NK-92 (cell line): ENCODE data around the gene ARL4A.
"Not testable (repeated sequence)": the region's sequence is repeated elsewhere in the genome, so short reads cannot be mapped to it uniquely, and the experiment has no call there.

Experiments used
- DNase-seq: peaks from one replicate; lab custom pipeline; 2025; ENCODE audit not compliant: unreplicated experiment; lab: John Stamatoyannopoulos, UW

The ARL4A gene, protein sequence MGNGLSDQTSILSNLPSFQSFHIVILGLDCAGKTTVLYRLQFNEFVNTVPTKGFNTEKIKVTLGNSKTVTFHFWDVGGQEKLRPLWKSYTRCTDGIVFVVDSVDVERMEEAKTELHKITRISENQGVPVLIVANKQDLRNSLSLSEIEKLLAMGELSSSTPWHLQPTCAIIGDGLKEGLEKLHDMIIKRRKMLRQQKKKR

DNA sequence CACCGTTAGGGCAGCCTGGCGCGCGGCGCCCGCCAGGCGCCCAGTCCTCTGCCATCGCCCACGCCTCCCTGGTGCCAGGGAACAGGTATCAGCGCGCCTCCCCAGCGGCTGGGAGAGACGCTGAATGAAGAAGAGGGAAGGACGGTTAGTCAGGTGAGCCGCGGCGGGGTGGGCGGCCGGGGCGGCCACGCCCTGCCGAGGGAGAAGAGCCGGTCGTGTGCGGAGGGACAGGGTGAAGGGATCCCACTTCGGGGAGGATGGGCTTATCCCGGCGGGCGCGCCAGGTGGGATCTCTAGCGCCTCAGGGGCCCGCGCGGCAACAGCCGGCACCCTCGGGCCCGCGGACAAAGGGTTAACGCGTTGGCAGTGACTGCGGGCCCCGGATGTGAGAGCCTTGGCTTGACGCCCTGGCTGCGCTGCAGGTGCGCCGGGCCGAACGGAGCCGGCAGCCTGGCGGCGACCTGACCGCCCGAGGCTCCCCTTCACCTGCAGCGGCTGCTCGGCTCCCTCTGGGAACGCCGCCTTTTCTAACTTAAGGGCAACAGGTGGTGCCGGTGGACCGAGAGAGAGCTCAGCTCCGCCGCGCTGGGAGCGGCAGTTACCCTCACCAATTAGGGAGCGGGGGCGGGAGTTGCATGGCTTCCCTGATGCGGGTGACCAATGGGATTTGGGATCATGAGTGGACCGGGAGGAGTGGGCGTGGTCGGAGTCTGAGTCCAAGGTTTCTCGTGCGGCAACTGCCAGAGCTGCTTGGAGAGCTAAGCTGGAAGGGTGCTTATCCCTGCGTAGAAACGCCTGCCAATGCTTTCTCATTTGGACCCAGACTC lies at the start of gene ARL4A:
ARL4A (plus strand) TSS at position 743 of the 827 bp plus-strand sequence. CDS start 622 bp downstream, outside the sequence.
- DNase-seq = peak; percentile 16

DNA sequence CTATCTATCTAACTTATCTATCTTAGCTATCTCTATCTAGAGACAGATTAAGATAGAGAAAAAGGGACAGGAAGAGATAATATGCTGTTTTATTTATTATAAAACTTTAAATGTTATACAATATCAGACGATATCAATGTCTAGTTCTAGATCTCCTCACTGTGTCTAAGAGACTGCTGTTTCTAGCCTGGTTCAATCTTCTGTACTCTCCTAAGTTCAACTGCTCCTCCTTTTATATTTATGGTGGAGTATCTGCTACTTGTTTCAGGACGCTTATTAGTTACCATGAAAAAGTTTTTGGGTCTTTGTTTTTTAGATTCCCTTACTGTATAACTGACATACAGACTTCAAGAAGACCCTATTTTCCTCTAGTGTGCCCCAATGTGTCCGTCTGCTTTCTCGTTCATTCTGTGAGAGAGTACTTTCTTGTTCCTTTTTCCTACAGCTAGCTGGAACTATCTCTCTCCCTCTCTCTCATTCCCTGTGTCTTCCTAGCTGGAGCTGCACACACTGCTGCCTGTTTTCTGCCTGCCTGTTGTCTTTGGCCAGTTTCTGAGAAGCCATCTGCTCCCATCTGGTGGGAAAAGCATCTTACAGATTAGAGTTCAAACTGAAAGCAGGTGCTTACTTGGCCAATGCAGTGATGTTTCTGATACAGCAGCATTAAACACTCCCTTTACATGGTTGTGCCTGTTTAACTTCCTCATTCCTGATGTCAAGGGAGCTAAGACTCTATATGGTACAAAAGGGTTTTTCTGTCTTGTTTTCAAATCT lies 49.4 kb upstream of the ARL4A start:
- no peak for DNase-seq

DNA sequence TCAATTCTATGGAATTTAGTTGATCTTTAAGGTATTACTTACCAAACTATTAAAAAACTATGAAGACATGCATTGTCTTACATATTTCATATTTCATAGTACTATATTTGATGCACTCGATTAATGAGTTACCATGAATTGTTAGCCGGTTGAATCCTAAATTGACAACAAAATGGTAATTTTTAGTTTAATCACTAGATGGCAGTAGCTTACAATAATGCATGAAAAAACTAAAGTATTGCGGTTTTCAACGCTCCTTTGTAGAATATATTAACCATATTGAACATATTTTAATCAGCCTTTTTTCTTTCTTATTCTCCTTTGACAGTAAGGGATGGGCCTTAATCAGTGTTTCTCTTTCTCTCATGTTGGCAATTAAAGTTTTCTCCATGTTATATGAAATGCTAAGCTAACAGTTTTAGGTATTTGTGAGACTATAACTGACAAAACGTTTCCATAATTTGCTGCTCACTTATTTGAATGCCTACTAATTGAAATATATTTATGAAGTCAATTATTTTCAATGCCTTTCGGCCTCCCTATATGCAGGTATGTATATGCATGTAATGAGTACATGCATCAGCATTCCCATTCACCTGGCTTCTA lies 48.5 kb upstream of the ARL4A start:
- DNase-seq = no peak

DNA sequence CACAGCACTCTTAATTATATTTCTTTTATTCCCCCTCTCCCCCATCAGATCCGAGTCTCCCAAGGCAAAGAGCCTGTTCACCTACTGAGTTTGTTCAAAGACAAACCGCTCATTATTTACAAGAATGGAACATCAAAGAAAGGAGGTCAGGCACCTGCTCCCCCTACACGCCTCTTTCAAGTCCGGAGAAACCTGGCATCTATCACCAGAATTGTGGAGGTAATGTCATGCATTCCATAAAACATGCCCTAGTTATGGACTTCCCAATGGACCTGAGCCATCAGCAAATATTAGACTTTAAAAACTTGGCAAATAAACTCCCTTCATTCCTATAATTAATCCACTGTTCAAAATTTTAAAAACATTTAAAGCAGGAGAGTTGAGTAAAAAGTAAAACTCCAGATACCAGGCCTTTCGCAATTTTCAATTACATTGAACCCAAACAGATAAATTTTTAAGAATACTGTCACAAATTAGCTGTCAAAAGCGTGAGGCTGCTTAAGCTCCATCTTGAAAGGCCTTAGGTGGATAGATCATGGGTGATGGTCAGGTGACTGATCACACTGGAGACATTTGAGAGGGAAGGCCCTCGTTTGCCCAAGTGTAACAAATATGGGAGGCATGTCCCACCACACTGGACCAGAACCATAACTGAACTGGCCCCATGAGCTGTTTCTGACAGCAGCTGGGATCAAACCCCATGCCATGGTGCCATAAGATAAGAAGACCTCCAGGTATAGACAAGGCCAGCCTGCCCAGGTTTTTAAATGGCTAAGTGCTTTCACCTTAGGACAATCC lies 46.9 kb upstream of the ARL4A start:
- no peak for DNase-seq

DNA sequence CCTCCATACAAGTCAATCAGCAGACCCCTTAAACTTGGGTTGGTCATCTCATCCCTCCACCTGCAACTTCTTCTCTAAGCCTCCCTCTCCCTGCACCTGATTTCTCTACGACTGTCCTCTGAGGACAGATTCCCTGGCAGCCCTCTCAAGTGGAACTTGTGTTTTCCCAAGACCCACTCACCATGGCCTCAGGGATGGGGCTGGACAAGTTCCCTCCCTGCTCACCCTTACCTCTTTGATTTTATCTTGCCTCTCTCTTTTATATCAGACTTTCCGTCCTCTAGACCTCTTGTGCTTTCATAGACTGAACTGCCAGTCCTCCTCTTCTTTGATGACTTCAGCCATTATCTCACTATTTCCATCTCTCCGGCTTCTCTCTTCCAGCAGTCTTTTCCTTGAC lies 46.2 kb upstream of the ARL4A start:
- DNase-seq = no peak

DNA sequence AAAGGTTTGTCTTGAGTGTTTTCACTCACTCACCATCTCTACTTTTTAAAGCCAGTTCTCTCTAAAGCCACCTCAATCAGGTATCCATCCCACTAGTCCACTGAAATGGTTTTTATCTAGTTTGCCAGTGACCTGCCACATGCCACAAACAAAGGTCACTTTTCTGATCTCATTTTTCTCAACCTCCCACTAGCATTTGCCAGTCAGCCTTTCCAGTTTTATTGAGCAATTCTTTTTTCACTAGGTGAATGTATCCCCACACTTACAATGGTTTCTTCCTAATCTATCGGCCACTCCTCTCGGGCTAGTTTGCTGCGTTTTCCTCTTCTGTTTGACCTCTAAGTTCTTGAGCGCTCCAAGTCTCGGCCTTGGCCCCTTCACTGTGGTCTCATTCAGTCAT lies 44.9 kb upstream of the ARL4A start:
- DNase-seq = no peak

DNA sequence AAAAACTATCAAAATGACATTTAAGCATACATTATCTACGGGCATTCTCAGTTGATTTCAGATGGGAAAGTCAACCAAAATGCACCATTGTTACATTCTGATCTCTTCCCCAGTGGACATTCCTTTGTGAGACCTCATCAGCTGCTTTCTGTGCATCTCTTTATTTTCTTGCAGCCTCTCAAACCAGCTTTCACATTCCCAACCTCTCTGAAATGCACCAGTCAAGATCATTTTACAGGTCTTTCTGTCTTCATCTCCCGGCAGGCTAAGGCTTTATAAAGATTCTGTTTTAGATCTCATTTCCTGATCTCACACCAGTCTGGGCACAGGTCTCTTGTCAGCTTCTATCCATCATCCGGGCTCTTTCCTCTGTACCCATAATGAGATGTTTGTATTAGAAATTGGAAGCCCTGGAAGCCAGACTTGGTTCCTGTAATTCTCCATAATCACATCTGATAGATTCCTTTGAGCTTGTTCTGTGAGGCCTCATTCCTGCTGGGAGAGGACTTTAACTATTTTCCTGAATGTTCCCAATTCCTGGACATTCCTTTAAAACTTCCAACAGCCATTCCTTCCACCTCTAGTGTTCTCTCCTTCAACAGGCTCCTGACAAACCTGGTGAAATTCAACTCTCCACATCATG lies 44.3 kb upstream of the ARL4A start:
- DNase-seq = no peak

DNA sequence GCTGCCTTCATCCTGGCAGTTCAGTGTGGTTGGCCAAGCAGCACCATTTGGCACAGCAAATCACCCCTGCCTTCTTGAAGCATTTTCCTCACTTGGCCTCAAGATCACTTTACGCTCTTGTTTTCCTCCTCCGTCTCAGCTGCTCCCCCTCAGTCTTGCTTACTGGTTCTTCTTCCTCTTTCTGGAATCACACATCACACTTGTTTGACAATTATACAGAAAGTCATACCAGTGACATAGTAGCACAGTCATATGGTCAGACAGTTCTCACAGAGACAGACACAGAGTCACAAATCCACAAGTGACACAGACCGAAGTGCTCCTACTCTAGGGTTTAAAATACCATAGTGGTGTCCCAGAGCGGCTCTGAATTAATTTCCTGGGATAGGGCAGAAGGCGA lies 43.8 kb upstream of the ARL4A start:
- DNase-seq = no peak

DNA sequence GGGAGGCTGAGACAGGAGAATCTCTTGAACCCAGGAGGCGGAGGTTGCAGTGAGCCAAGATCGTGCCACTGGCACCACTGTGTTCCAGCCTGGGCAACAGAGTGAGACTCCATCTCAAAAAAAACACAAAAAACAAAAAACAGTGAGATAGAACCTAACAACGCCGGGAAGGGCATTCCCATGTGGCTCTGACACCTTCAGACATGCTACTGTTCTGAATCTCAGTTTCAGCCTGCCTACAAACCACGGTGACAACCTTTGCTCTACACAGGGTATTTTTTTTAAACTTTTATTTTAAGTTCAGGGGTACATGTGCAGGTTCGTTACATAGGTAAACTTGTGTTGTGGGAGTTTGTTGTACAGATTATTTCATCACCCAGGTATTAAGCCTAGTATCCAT lies 42.2 kb upstream of the ARL4A start:
- not testable (repeated sequence) for DNase-seq

DNA sequence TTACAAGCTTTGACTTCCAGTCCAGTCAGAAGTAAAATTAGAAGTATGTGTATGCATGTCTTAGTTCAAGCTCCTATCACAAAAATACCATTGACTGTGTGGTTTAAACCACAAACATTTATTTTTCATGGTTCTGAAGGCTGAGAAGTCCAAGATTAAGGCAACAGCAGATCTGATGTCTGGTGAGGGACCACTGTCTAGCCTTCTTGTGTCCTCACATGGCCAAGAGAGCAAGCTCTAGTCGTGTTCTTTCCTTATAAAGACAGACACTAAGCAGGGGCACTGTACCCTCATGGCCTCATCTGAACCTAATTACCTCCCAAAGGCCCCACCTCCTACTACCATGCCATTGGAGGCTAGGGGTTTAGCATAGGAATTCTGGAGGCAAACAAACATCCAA lies 41.3 kb upstream of the ARL4A start:
- DNase-seq = no peak

DNA sequence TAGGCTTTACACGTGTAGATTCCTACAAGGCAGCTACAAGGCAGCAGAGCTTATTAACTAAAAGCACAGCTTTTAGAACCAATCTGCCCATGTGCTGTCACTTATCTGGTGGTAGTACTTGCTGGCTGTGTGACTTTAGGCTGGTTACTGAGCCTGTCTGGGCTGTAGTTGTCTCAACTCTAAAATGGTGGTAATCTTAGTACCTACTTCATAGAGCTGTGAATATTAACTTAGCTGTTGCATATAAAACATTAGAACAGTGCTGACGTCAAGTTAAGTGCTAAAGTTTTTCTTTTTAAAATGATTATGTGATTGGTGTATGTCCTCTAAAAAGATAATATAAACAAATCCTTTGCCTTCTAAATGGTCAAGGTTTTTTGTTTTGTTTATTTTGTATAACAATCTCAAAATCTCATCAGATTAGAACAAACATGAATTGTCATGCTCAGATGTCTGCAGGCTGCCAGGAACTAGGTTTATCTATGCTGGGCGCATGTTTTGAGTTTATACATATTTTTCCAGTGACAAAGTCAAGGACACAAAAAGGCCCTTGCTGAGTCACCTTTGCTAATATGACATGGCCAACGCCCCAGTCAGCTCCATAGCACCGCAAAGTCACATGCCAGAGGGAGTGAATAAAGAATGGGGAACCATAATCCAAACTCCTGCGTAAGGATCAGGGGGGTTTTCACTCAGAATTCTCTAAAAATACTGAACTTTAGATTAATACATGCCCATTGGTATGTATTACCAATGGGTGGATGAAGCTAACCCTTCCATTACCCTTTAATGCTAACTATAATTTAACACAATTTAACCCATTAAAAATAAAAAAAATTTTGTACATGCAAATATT lies 39.8 kb upstream of the ARL4A start:
- DNase-seq = no peak

DNA sequence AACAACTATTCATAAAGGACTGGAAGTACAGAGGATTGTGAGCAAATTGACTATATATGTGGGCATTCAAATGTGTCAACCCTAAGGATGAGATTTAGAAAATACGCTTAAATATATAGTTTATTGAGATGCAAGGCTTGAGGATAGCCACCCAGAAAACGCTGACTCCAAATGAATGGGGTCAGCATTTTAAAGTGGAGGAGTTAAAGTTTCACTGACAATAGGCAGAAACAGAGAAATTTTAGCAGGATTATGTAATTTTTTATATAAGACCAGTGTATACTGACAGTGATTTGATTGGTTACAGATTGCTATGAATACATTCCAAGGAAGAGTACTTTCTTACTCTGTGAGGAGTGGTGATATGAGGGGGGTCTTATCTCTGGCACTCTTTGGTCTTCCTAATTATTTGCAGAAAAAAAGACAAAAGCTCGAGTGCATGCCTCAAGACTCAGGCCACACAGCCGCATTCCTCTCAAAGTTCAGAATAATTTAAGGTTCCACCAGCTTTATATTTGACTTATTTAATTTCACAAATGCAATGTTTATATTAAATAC lies 38.6 kb upstream of the ARL4A start:
- DNase-seq = no peak

DNA sequence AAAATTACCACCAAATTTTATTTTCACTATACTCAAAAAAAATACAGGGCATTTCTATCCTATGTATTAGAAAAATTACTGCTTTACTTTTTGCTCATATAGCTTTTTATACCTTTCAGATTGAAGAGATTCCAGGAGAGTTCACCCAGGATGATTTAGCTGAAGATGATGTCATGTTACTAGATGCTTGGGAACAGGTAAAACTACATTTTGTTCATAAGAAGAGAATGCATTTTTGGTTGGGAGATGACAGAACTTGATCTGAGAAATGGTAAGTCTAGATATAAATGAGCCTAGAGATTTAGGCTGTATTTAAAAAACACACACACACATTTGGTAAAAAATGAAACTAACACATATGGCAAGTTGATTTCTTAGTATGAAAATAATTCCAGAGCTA lies 38.1 kb upstream of the ARL4A start:
- DNase-seq = no peak

DNA sequence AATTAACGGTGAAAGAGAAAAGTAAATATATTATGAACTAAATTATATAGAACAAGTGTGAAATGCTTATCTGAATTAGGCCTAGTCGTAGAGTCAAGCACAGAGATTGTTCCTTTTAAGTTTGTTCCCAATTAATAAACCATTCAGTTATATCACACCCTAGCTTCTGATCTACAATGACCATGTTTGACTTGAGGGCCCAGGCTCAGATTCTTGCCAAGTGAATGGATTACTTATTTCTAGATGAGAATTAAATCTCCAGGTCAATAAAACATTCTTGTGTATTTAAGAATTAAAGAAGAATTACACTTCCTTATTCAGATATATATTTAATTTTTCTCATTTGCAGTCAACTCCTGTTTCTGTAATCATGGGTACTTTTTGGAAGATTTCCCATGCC lies 37.4 kb upstream of the ARL4A start:
- no peak for DNase-seq

DNA sequence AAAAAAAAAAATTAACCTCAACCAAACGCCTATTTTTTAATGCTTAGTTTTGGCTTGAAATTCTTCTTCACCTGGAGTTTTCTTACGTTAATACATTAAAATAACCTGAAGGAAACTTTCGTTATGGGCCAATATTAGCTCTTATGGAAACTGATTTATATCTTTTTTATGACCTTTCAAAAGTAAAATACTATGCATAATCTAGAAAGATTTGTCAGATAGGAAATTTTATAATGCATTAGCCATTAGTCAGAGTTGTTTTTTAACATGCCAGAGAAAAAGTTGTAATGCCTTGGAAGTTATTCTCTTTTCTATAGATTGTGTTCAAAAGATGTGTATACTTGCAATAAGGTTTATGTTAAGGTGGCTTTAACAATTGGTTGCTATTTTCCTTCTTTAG lies 34.3 kb upstream of the ARL4A start:
- DNase-seq = no peak

DNA sequence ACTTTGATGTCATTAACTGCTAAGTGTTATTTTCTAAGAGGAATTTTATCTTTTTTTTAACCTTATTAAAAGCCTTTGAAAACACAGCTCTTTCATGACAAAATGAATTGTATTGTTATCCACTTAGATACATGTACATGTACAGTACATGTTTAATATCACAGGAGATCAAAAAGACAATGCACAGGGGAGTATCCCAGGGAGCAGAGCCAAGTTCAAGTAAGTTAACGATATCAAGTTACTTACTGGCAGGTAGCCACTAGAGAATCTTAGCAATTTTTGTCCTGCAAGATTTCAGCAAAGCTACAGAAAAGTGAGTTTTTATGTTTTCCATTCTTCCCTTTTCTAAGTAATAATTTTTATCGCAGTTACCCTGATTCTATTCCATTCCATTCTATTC lies 33.9 kb upstream of the ARL4A start:
- DNase-seq = no peak

DNA sequence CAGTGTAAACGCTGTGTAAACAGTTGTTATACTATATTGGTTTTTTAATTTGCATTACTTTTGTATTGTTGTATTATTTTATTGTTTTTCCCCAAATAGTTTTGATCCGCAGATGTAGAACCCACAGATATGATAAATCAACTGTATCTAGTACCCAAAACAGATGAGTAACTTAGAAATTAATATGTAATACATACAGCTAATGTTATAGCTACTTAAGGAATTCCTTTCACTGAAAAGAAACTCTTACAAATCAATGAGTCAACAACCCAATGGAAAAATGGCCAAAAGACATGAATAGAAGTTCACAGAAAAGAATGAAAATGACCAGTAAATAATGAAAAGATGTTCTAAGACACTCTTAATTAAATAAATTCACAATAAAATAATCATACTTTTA lies 32.3 kb upstream of the ARL4A start:
- no peak for DNase-seq

DNA sequence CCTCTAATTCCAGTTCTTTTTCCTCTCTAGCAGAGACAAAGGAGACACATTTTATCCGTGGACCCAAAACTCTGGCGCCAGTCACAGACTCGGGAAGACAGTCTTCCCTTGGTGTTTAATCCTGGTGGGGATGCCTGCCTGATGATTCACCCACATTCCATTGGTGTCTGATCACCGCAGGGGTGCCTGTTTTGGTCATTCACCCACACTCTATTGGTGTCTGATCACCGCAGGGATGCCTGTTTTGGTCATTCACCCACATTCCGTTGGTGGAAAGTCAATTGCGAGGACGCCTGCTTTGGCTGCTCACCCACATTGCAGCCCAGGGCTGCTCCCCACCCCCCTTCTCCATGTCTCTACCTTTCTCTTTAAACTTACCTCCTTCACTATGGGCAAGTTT lies 27.0 kb upstream of the ARL4A start:
- not testable (repeated sequence) for DNase-seq

DNA sequence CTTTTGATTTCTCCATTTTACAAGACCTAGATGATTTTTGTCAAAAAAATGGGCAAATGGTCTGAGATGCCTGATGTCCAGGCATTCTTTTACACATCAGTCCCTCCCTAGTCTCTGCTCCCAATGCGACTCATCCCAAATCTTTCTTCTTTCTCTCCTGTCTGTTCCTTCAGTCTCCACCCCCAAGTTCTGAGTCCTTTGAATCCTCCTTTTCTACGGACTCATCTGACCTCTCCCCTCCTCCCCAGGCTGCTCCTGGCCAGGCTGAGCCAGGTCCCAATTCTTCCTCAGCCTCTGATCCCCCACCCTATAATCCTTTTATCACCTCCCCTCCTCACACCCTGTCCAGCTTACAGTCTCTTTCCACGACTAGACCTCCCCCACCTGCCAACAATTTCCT lies 26.4 kb upstream of the ARL4A start:
- DNase-seq = not testable (repeated sequence)
